Astrocyte (in vitro differentiated cells and primary cell): ENCODE data around the gene TP53AIP1.

Experiments used
- EZH2 ChIP-seq: IDR thresholded peaks from 2 replicates; pipeline ENCODE4 v1.6.1; 2012; ENCODE audit warnings: mild to moderate bottlenecking, low read length, inconsistent platforms; ENCODE audit not compliant: insufficient read depth
- TF ChIP-seq, protein P1 (sequence below): IDR thresholded peaks from 2 replicates; pipeline ENCODE4 v1.5.1; 2011; ENCODE audit warnings: low read depth, mild to moderate bottlenecking, inconsistent platforms, low read length, moderate library complexity; ENCODE audit not compliant: insufficient read depth

DNA sequence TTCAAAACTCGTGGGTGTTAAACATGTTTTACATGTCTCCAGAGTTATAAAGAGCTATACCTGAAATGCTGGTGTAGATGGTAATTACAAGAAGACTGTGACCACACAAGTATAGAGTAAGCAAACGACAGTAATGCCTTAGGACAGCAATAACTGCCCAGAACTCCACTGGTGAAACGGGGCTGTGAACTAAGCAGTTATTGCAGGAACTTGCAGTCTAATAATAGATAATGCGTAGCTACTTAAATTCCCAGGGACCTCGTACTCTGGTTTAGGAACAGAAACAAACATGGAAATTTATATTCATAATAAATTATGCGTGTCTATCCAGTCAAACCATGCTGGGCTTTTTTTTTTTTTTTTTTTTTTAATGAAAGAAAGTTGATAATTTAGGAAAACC is 24.9 kb upstream of the TP53AIP1 start:
- TF ChIP-seq, protein P1, sequence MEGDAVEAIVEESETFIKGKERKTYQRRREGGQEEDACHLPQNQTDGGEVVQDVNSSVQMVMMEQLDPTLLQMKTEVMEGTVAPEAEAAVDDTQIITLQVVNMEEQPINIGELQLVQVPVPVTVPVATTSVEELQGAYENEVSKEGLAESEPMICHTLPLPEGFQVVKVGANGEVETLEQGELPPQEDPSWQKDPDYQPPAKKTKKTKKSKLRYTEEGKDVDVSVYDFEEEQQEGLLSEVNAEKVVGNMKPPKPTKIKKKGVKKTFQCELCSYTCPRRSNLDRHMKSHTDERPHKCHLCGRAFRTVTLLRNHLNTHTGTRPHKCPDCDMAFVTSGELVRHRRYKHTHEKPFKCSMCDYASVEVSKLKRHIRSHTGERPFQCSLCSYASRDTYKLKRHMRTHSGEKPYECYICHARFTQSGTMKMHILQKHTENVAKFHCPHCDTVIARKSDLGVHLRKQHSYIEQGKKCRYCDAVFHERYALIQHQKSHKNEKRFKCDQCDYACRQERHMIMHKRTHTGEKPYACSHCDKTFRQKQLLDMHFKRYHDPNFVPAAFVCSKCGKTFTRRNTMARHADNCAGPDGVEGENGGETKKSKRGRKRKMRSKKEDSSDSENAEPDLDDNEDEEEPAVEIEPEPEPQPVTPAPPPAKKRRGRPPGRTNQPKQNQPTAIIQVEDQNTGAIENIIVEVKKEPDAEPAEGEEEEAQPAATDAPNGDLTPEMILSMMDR, result no peak
- no peak for TF ChIP-seq EZH2
